ENCODE data around the gene NLRC5.

The NLRC5 gene

GRCh38 chr16:57008440-57008839, 19.1 kb downstream of the NLRC5 start (continued):
- TF ChIP-seq ZNF274 (IDR thresholded peaks at IDR 0.05; ENCODE audit: low read length) (no peak), ZNF274 (tag by site-specific recombination; IDR thresholded peaks at IDR 0.05; ENCODE audit: borderline replicate concordance) (no peak)

- Histone ChIP-seq H3K4me1 (ENCODE audit: control insufficient read depth, insufficient read depth, low read length) (no peaks in the 10 kb centered on the region), H3K27ac (ENCODE audit: extremely low read depth, low read depth, low read length) (no peak overlapping the region), H3K36me3 (ENCODE audit: control insufficient read depth in 2 of 2, insufficient read depth in 1 of 2, low read length in 2 of 2) (no peaks in the 10 kb centered on the region), H3K9me3 (ENCODE audit: control insufficient read depth, insufficient read depth, low read depth, low read length) (no peaks in the 10 kb centered on the region), H3K4me3 (ENCODE audit: low read depth, low read length) (no peak overlapping the region)
- CTCF ChIA-PET, result interaction anchor here (1.4 kb wide), 1 partner anchor 46 kb away, joined by 5 read pairs; no protein-coding TSS in a partner anchor
- TF ChIP-seq PRDM2 (tag by site-specific recombination; IDR thresholded peaks at IDR 0.05; ENCODE audit: borderline replicate concordance), result no peak
- TF ChIP-seq ZNF211 (tag by site-specific recombination; IDR thresholded peaks at IDR 0.05; ENCODE audit: low read depth), result no peak
- TF ChIP-seq ZNF214 (tag by site-specific recombination; IDR thresholded peaks at IDR 0.05; ENCODE audit: borderline replicate concordance), result no peak
- TF ChIP-seq SP7 (tag by site-specific recombination; IDR thresholded peaks at IDR 0.05), result no peak
- TF ChIP-seq ZNF18 (tag by site-specific recombination; IDR thresholded peaks at IDR 0.05), result no peak
- no peak for TF ChIP-seq ZNF202 (tag by site-specific recombination; IDR thresholded peaks at IDR 0.05; ENCODE audit: borderline replicate concordance)
- no peak for TF ChIP-seq IKZF3 (tag by site-specific recombination; IDR thresholded peaks at IDR 0.05)
- no peak for TF ChIP-seq ZFP3 (tag by site-specific recombination; IDR thresholded peaks at IDR 0.05; ENCODE audit: low read depth)
- no peak for TF ChIP-seq ZNF645 (tag by site-specific recombination; IDR thresholded peaks at IDR 0.05)
- TF ChIP-seq ZNF549 (tag by site-specific recombination; IDR thresholded peaks at IDR 0.05), result no peak
- no peak for TF ChIP-seq YY1 (tag by site-specific recombination; IDR thresholded peaks at IDR 0.05)
- no peak for TF ChIP-seq AEBP2 (tag by site-specific recombination; IDR thresholded peaks at IDR 0.05; ENCODE audit: borderline replicate concordance)
- no peak for TF ChIP-seq ZNF521 (tag by site-specific recombination; IDR thresholded peaks at IDR 0.05)
- POLR2A ChIA-PET, result no interaction called here
These were observed 20.4 kb downstream of the NLRC5 start for GRCh38 chr16:57009643-57010170.
